ENCODE measurements around the gene SLIT1.
A peak's percentile ranks its signal among the peaks of the same experiment; 100 is the strongest.

Gene SLIT1

GRCh38 chr10:96996275-96996965 lies 189.3 kb downstream of the SLIT1 start:
- DNase-seq (ENCODE audit: extremely low spot score, insufficient read length, low read depth) (no peak), FAIRE-seq (no peak)

- FAIRE-seq = no peak
- no peak for DNase-seq (ENCODE audit: extremely low spot score, insufficient read length, low read depth)
Observed at GRCh38 chr10:96995851-96996250, 189.9 kb downstream of the SLIT1 start.

GRCh38 chr10:96992721-96993120 lies 193.0 kb downstream of the SLIT1 start:
- FAIRE-seq = peak; percentile 85
- DNase-seq (ENCODE audit: extremely low spot score, insufficient read length, low read depth) = no peak

- peak; percentile 69 for FAIRE-seq
Observed at GRCh38 chr10:96991313-96991841, 194.4 kb downstream of the SLIT1 start.

GRCh38 chr10:96988426-96988825 lies 197.3 kb downstream of the SLIT1 start:
- FAIRE-seq (no peak), DNase-seq (ENCODE audit: extremely low spot score, insufficient read length, low read depth) (no peak)

More at GRCh38 chr10:96991313-96991841, 194.4 kb downstream of the SLIT1 start:
- DNase-seq (ENCODE audit: extremely low spot score, insufficient read length, low read depth) = no peak

GRCh38 chr10:96987842-96988175 lies 197.9 kb downstream of the SLIT1 start:
- no peak for FAIRE-seq
- no peak for DNase-seq (ENCODE audit: extremely low spot score, insufficient read length, low read depth)

GRCh38 chr10:96987141-96987841 lies 198.5 kb downstream of the SLIT1 start:
- no peak for FAIRE-seq
- no peak for DNase-seq (ENCODE audit: extremely low spot score, insufficient read length, low read depth)

GRCh38 chr10:96986200-96986856 lies 199.4 kb downstream of the SLIT1 start:
- DNase-seq (ENCODE audit: extremely low spot score, insufficient read length, low read depth) (no peak), FAIRE-seq (no peak)

- no peak for DNase-seq (ENCODE audit: extremely low spot score, insufficient read length, low read depth)
- FAIRE-seq = peak; percentile 62
Observed at GRCh38 chr10:96984541-96985131, 201.1 kb downstream of the SLIT1 start.

- FAIRE-seq = no peak
- no peak for DNase-seq (ENCODE audit: extremely low spot score, insufficient read length, low read depth)
Observed at GRCh38 chr10:96982149-96982930, 203.4 kb downstream of the SLIT1 start.

GRCh38 chr10:96978621-96979154 lies 207.1 kb downstream of the SLIT1 start:
- FAIRE-seq (peak; percentile 84), DNase-seq (ENCODE audit: extremely low spot score, insufficient read length, low read depth) (no peak)

GRCh38 chr10:96975136-96975535 lies 210.6 kb downstream of the SLIT1 start:
- FAIRE-seq = no peak

GRCh38 chr10:96973809-96974747 lies 211.7 kb downstream of the SLIT1 start:
- FAIRE-seq (peak; percentile 60), DNase-seq (ENCODE audit: extremely low spot score, insufficient read length, low read depth) (no peak)

More at GRCh38 chr10:96975136-96975535, 210.6 kb downstream of the SLIT1 start:
- DNase-seq (ENCODE audit: extremely low spot score, insufficient read length, low read depth) = no peak

GRCh38 chr10:96972264-96972663 lies 213.5 kb downstream of the SLIT1 start:
- DNase-seq (ENCODE audit: extremely low spot score, insufficient read length, low read depth) (no peak), FAIRE-seq (no peak)

GRCh38 chr10:96971324-96971723 lies 214.4 kb downstream of the SLIT1 start:
- FAIRE-seq (no peak), DNase-seq (ENCODE audit: extremely low spot score, insufficient read length, low read depth) (no peak)

- DNase-seq (ENCODE audit: extremely low spot score, insufficient read length, low read depth) (no peak), FAIRE-seq (no peak)
Observed at GRCh38 chr10:96968682-96969423, 216.9 kb downstream of the SLIT1 start.

GRCh38 chr10:96967847-96968246 lies 217.9 kb downstream of the SLIT1 start:
- FAIRE-seq = no peak
- no peak for DNase-seq (ENCODE audit: extremely low spot score, insufficient read length, low read depth)

- DNase-seq (ENCODE audit: extremely low spot score, insufficient read length, low read depth) = no peak
- no peak for FAIRE-seq
Observed at GRCh38 chr10:96964131-96964530, 221.6 kb downstream of the SLIT1 start.

All from GM18507 (cell line).